ENCODE results near the gene ADD1. TPM values are rescaled to one million over a fixed set of nuclear protein-coding genes. Genes with fewer than 3 reads are reported as not detected.

The ADD1 gene
- total and polyA plus RNA-seq, 2 of the 13 experiments (the other 11 are each of a cell fraction or from before 2014, with no cell fraction given), result 73.9 to 122 TPM

GRCh38 chr4:2839060-2839459 lies 4.6 kb upstream of the ADD1 start:
- Histone ChIP-seq H3K4me2 (ENCODE audit: low read depth, low read length) (no peak overlapping the region), H3K4me1 (ENCODE audit: insufficient read depth, low read length) (peaks cover 23% of the 10 kb centered on the region), H2AFZ (ENCODE audit: low read length) (no peak overlapping the region), H3K4me3 (replicated peaks in 1 of 3; ENCODE audit: insufficient read depth in 1 of 3, low read depth in 2 of 3, low read length in 3 of 3) (no peak overlapping the region), H3K9ac (ENCODE audit: insufficient read depth, low read depth, low read length) (no peak overlapping the region), H3K27ac (ENCODE audit: extremely low read length, insufficient read depth, low read length) (no peak overlapping the region), H3K27me3 (ENCODE audit: control insufficient read depth in 1 of 2, insufficient read depth in 2 of 2, low read length in 2 of 2) (no peaks in the 10 kb centered on the region), H3K36me3 (replicated peaks in 1 of 2; ENCODE audit: control insufficient read depth in 1 of 2, insufficient read depth in 2 of 2, low read length in 2 of 2) (no peaks in the 10 kb centered on the region; a peak in 1 of 5 replicates), H3K79me2 (ENCODE audit: insufficient read depth, low read length) (peaks cover 2% of the 10 kb centered on the region), H3K9me3 (ENCODE audit: low read length) (no peaks in the 10 kb centered on the region), H4K20me1 (ENCODE audit: insufficient read depth, low read length) (no peaks in the 10 kb centered on the region)
- intact Hi-C loops (cut with micrococcal nuclease; ENCODE audit: unreplicated experiment), result no loop called here
- ChIA-PET POLR2A (interaction anchor here (1.1 kb wide), 1 partner anchor 12 kb away, joined by 3 read pairs; no protein-coding TSS in a partner anchor), CTCF (ENCODE audit: low intra/inter-chr PET ratio, low total read pairs) (no interaction called here)
- in situ Hi-C loops (cut with HindIII; ENCODE audit: extremely low pct_ligation_motif_present, low pct_unique_long_range_greater_than_20kb), result loop anchor here (5.0 kb wide), 1 partner anchor 37 kb away; no protein-coding TSS in a partner anchor
- no peak for DNase-seq (ENCODE audit: low spot score)
- ATAC-seq, result no peak
- FAIRE-seq, result no peak
- TF ChIP-seq ZNF430 (CRISPR knock-in tag; IDR thresholded peaks at IDR 0.05), result no peak
- TF ChIP-seq, protein P1, sequence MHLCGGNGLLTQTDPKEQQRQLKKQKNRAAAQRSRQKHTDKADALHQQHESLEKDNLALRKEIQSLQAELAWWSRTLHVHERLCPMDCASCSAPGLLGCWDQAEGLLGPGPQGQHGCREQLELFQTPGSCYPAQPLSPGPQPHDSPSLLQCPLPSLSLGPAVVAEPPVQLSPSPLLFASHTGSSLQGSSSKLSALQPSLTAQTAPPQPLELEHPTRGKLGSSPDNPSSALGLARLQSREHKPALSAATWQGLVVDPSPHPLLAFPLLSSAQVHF (CRISPR knock-in tag; IDR thresholded peaks at IDR 0.05), result no peak
- TF ChIP-seq MLLT10 (CRISPR knock-in tag; IDR thresholded peaks at IDR 0.05), result no peak
- TF ChIP-seq FOXM1 (CRISPR knock-in tag; IDR thresholded peaks at IDR 0.05), result no peak
- no peak for TF ChIP-seq BHLHE40 (IDR thresholded peaks at IDR 0.05; ENCODE audit: low read length)
- TF ChIP-seq SAFB2 (CRISPR knock-in tag; IDR thresholded peaks at IDR 0.05; ENCODE audit: borderline replicate concordance, low read depth), result no peak
- no peak for TF ChIP-seq CEBPZ (IDR thresholded peaks at IDR 0.05; ENCODE audit: low read length)
- no peak for TF ChIP-seq ZBTB42 (CRISPR knock-in tag; IDR thresholded peaks at IDR 0.05)
- no peak for TF ChIP-seq ZNF841 (CRISPR knock-in tag; IDR thresholded peaks at IDR 0.05; ENCODE audit: borderline replicate concordance)
- TF ChIP-seq ZNF468 (CRISPR knock-in tag; IDR thresholded peaks at IDR 0.05), result no peak
- TF ChIP-seq GLMP (CRISPR knock-in tag; IDR thresholded peaks at IDR 0.05; ENCODE audit: borderline replicate concordance), result no peak
- TF ChIP-seq, protein P2, sequence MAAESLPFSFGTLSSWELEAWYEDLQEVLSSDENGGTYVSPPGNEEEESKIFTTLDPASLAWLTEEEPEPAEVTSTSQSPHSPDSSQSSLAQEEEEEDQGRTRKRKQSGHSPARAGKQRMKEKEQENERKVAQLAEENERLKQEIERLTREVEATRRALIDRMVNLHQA (CRISPR knock-in tag; IDR thresholded peaks at IDR 0.05), result no peak
- BruUV-seq (replicated peaks), result no TSS peak
- WGBS (ENCODE audit: low lambda C conversion rate), result 96% methylated on average over 3 of the region's 3 CpGs
